Neural cell (in vitro differentiated cells): ENCODE data around the gene OSBPL2. TPM values are rescaled to one million over a fixed set of nuclear protein-coding genes. Genes with fewer than 3 reads are reported as not detected.

Experiments used
- H2AFZ ChIP-seq: fragments of 200-600, 300-800 bp; sonication (generic), shearing (Covaris generic); 2 replicates; pipeline ENCODE4 v1.6.0; 2014; ENCODE audit warnings: low read depth, mild to moderate bottlenecking, antibody characterized with exemption, low read length, moderate library complexity
- H3F3A ChIP-seq: fragments of 200-600 bp; shearing (Covaris generic); 2 replicates; pipeline ENCODE4 v1.6.1; 2016; ENCODE audit warnings: mild to moderate bottlenecking, moderate library complexity, mixed read lengths, antibody characterized with exemption, low read length; ENCODE audit not compliant: insufficient read depth, poor library complexity, severe bottlenecking
- H3K27ac ChIP-seq: fragments of 200-600, 300-800 bp; sonication (generic), shearing (Covaris generic); 2 replicates; pipeline ENCODE4 v1.5.1; 2014; ENCODE audit warnings: mild to moderate bottlenecking, low read length, moderate library complexity
- H3K27me3 ChIP-seq: fragments of 300-800, 200-600 bp; sonication (generic), shearing (Covaris generic); 2 replicates; pipeline ENCODE4 v1.6.0; 2014; ENCODE audit warnings: mild to moderate bottlenecking, low read depth, low read length, moderate library complexity; ENCODE audit not compliant: insufficient read depth
- H3K36me3 ChIP-seq: fragments of 300-800, 200-600 bp; sonication (generic), shearing (Covaris generic); 2 replicates; pipeline ENCODE4 v1.5.1; 2014; ENCODE audit warnings: mild to moderate bottlenecking, antibody characterized with exemption, low read length, moderate library complexity; ENCODE audit not compliant: insufficient read depth
- H3K4me2 ChIP-seq: fragments of 300-800, 200-600 bp; sonication (generic), shearing (Covaris generic); 2 replicates; pipeline ENCODE4 v1.6.0; 2014; ENCODE audit warnings: mild to moderate bottlenecking, low read length
- H3K4me3 ChIP-seq: fragments of 300-800, 200-600 bp; sonication (generic), shearing (Covaris generic); 2 replicates; pipeline ENCODE4 v1.5.1; 2014; ENCODE audit warnings: mild to moderate bottlenecking, low read length, moderate library complexity
- H3K79me2 ChIP-seq: fragments of 200-600 bp; shearing (Covaris generic); replicated peaks from 2 replicates; pipeline ENCODE4 v1.6.0; 2014; ENCODE audit warnings: mild to moderate bottlenecking, low read length, moderate library complexity; ENCODE audit not compliant: insufficient read depth
- H3K9ac ChIP-seq: fragments of 300-800, 200-600 bp; sonication (generic), shearing (Covaris generic); 2 replicates; pipeline ENCODE4 v1.6.1; 2016; ENCODE audit warnings: mild to moderate bottlenecking, low read length, mixed read lengths
- H3K9me2 ChIP-seq: fragments of 200-600 bp; shearing (Covaris generic); 2 replicates; pipeline ENCODE4 v1.6.1; 2016; ENCODE audit warnings: mild to moderate bottlenecking, low read length, mixed read lengths; ENCODE audit not compliant: insufficient read depth
- H3K9me3 ChIP-seq: fragments of 200-600, 300-800 bp; sonication (generic), shearing (Covaris generic); 2 replicates; pipeline ENCODE4 v1.6.1; 2016; ENCODE audit warnings: mild to moderate bottlenecking, mixed run types, low read length, moderate library complexity, mixed read lengths
- H4K20me1 ChIP-seq: fragments of 200-600 bp; shearing (Covaris generic); 2 replicates; pipeline ENCODE4 v1.6.1; 2016; ENCODE audit warnings: mild to moderate bottlenecking, mixed run types; ENCODE audit not compliant: insufficient read depth
- EP300 ChIP-seq: fragments of 450-650 bp; conservative IDR thresholded peaks from 2 replicates; pipeline ENCODE4 v1.6.1; 2014; ENCODE audit warnings: antibody characterized with exemption, mild to moderate bottlenecking, moderate library complexity; ENCODE audit not compliant: poor library complexity, severe bottlenecking
- EZH2 ChIP-seq: fragments of 200-600, 300-800 bp; shearing (Covaris generic), sonication (generic); IDR thresholded peaks from 2 replicates; pipeline ENCODE4 v1.6.1; 2014; ENCODE audit warnings: antibody characterized with exemption, low read length, borderline replicate concordance, mild to moderate bottlenecking; ENCODE audit not compliant: insufficient read depth, poor library complexity, severe bottlenecking
- MXI1 ChIP-seq: fragments of 450-650 bp; conservative IDR thresholded peaks from 2 replicates; pipeline ENCODE4 v1.6.1; 2014; ENCODE audit warnings: antibody characterized with exemption, mild to moderate bottlenecking; ENCODE audit not compliant: poor library complexity, severe bottlenecking
- POLR2AphosphoS5 ChIP-seq: IDR thresholded peaks from 2 replicates; pipeline ENCODE4 v1.6.1; 2012
- RAD21 ChIP-seq: fragments of 450-650 bp; conservative IDR thresholded peaks from 2 replicates; pipeline ENCODE4 v1.6.1; 2014; ENCODE audit warnings: antibody characterized with exemption, mild to moderate bottlenecking, moderate library complexity
- REST ChIP-seq: IDR thresholded peaks from 2 replicates; pipeline ENCODE4 v1.6.1; 2012; ENCODE audit warnings: borderline replicate concordance
- SMC3 ChIP-seq: fragments of 450-650 bp; conservative IDR thresholded peaks from 2 replicates; pipeline ENCODE4 v1.6.1; 2014; ENCODE audit warnings: antibody characterized with exemption, mild to moderate bottlenecking, moderate library complexity; ENCODE audit not compliant: poor library complexity
- TAF1 ChIP-seq: IDR thresholded peaks from 2 replicates; pipeline ENCODE4 v1.6.1; 2012; ENCODE audit warnings: low read depth
- polyA plus RNA-seq: library from polyadenylated mRNA; depleted of rRNA; stranded (reverse); fragments of >200 nt; gene quantifications from 2 replicates; pipeline ENCODE4 v1.2.3, GENCODE V29; 2014
- TF ChIP-seq, protein P1 (sequence below): fragments of 450-650 bp; IDR thresholded peaks from 2 replicates; pipeline ENCODE4 v1.5.1; 2014; ENCODE audit warnings: antibody characterized with exemption, mild to moderate bottlenecking, moderate library complexity; ENCODE audit not compliant: poor library complexity, severe bottlenecking

OSBPL2 gene
- polyA plus RNA-seq, 1 donor from 2014 or later = 41.5 TPM

- Histone ChIP-seq H3K9me2 (no peaks in the 10 kb centered on the region), H4K20me1 (no peaks in the 10 kb centered on the region), H2AFZ (no peak overlapping the region), H3K9me3 (no peaks in the 10 kb centered on the region), H3K27me3 (no peaks in the 10 kb centered on the region), H3F3A (no peaks in the 10 kb centered on the region), H3K36me3 (no peaks in the 10 kb centered on the region), H3K79me2 (no peaks in the 10 kb centered on the region), H3K4me2 (no peak overlapping the region), H3K27ac (no peak overlapping the region), H3K4me3 (no peak overlapping the region), H3K9ac (no peak overlapping the region)
- no peak for TF ChIP-seq EP300
- no peak for TF ChIP-seq POLR2AphosphoS5
- TF ChIP-seq TAF1 = no peak
Measured at GRCh38 chr20:62310757-62311121, 72.4 kb downstream of the OSBPL2 start.

DNA sequence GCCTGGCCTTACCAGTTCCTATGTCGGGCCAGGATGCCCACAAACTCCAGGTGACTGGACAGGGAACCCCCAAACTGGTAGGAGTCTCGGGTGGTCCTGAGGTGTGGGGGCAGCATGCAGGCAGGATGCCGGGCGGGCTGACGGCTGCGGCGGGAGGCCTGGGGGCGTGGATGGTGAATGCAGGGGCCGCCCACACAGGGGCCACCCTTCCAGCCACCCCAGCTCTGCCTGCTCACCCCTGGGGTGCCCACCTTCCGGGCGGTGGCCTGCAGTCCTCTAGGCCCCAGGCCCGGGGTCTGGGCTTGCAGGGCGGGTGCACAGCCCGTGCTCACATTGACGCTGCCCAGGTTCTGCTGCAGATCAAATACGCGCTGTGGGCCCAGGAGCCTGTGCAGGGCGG is 72.8 kb downstream of the OSBPL2 start:
- Histone ChIP-seq H3K9me2 (no peaks in the 10 kb centered on the region), H3K27ac (no peak overlapping the region), H3K9ac (no peak overlapping the region), H3F3A (no peaks in the 10 kb centered on the region), H4K20me1 (no peaks in the 10 kb centered on the region), H3K79me2 (no peaks in the 10 kb centered on the region), H3K27me3 (no peaks in the 10 kb centered on the region), H3K9me3 (no peaks in the 10 kb centered on the region), H3K36me3 (no peaks in the 10 kb centered on the region), H3K4me3 (no peak overlapping the region), H2AFZ (no peak overlapping the region), H3K4me2 (no peak overlapping the region)
- TF ChIP-seq POLR2AphosphoS5 (no peak), MXI1 (no peak), RAD21 (no peak)
- TF ChIP-seq, protein P1, sequence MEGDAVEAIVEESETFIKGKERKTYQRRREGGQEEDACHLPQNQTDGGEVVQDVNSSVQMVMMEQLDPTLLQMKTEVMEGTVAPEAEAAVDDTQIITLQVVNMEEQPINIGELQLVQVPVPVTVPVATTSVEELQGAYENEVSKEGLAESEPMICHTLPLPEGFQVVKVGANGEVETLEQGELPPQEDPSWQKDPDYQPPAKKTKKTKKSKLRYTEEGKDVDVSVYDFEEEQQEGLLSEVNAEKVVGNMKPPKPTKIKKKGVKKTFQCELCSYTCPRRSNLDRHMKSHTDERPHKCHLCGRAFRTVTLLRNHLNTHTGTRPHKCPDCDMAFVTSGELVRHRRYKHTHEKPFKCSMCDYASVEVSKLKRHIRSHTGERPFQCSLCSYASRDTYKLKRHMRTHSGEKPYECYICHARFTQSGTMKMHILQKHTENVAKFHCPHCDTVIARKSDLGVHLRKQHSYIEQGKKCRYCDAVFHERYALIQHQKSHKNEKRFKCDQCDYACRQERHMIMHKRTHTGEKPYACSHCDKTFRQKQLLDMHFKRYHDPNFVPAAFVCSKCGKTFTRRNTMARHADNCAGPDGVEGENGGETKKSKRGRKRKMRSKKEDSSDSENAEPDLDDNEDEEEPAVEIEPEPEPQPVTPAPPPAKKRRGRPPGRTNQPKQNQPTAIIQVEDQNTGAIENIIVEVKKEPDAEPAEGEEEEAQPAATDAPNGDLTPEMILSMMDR = no peak

GRCh38 chr20:62311832-62312661 is 73.7 kb downstream of the OSBPL2 start:
- Histone ChIP-seq H3K79me2 (no peaks in the 10 kb centered on the region), H2AFZ (no peak overlapping the region), H3K9me3 (no peaks in the 10 kb centered on the region), H3K4me3 (no peak overlapping the region), H3K27ac (no peak overlapping the region), H3K27me3 (no peaks in the 10 kb centered on the region), H3K9me2 (no peaks in the 10 kb centered on the region), H4K20me1 (no peaks in the 10 kb centered on the region), H3K9ac (no peak overlapping the region), H3K4me2 (no peak overlapping the region), H3F3A (no peaks in the 10 kb centered on the region), H3K36me3 (no peaks in the 10 kb centered on the region)
- TF ChIP-seq SMC3 (no peak), REST (no peak), RAD21 (no peak), TAF1 (no peak), POLR2AphosphoS5 (no peak), MXI1 (no peak), EZH2 (no peak), EP300 (no peak)
- TF ChIP-seq, protein P1 = no peak
